Ishikawa (cell line): Measurements from ENCODE around the gene CCDC201.

ENCODE experiments used
- CEBPB ChIP-seq: IDR thresholded peaks from 2 replicates; pipeline ENCODE4 v1.6.1; 2012
- CREB1 ChIP-seq: IDR thresholded peaks from 2 replicates; pipeline ENCODE4 v1.6.1; 2012; ENCODE audit warnings: low read depth
- EGR1 ChIP-seq: IDR thresholded peaks from 2 replicates; pipeline ENCODE4 v1.6.1; 2012
- EP300 ChIP-seq: IDR thresholded peaks from 2 replicates; pipeline ENCODE4 v1.6.1; 2012; ENCODE audit warnings: borderline replicate concordance
- FOXM1 ChIP-seq: IDR thresholded peaks from 2 replicates; pipeline ENCODE4 v1.6.1; 2012; ENCODE audit warnings: low read depth, borderline replicate concordance
- NFIC ChIP-seq: IDR thresholded peaks from 2 replicates; pipeline ENCODE4 v1.6.1; 2012
- RAD21 ChIP-seq: IDR thresholded peaks from 2 replicates; pipeline ENCODE4 v1.6.1; 2012; ENCODE audit warnings: low read depth
- TAF1 ChIP-seq: IDR thresholded peaks from 2 replicates; pipeline ENCODE4 v1.6.1; 2012; ENCODE audit warnings: low read depth, mild to moderate bottlenecking
- TCF12 ChIP-seq: IDR thresholded peaks from 2 replicates; pipeline ENCODE4 v1.6.1; 2012; ENCODE audit warnings: low read depth
- TEAD4 ChIP-seq: IDR thresholded peaks from 2 replicates; pipeline ENCODE4 v1.6.1; 2012
- YY1 ChIP-seq: IDR thresholded peaks from 2 replicates; pipeline ENCODE4 v1.6.1; 2012; ENCODE audit warnings: low read depth
- ZBTB7A ChIP-seq: IDR thresholded peaks from 2 replicates; pipeline ENCODE4 v1.6.1; 2012; ENCODE audit warnings: low read depth
- TF ChIP-seq, protein P1 (sequence below): IDR thresholded peaks from 2 replicates; pipeline ENCODE4 v1.6.1; 2012
- TF ChIP-seq, protein P2 (sequence below): IDR thresholded peaks from 2 replicates; pipeline ENCODE4 v1.6.1; 2012
- TF ChIP-seq, protein P3 (sequence below): IDR thresholded peaks from 2 replicates; pipeline ENCODE4 v1.6.1; 2012; ENCODE audit warnings: low read depth, mild to moderate bottlenecking

The CCDC201 gene

DNA sequence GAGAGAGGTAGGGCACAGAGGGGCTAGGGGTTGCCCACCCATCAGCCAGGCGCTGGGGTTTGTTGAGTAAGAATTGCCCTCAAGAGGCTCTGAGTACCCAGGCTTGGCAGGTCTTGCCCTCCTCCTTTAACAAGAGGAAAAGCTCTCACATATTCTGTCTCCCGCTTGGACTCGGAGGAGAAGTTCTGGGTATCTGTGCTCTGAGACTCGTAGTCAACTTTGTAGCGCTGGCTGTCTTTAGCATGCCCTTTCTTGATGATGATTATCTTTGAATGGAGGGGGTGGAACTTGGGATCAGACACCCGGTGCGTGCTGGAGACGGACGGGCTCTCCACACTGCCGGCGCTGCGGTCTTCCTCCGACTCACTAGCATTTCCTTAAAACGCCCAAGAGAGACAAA is 44.2 kb upstream of the CCDC201 start:
- no peak for TF ChIP-seq EP300

DNA sequence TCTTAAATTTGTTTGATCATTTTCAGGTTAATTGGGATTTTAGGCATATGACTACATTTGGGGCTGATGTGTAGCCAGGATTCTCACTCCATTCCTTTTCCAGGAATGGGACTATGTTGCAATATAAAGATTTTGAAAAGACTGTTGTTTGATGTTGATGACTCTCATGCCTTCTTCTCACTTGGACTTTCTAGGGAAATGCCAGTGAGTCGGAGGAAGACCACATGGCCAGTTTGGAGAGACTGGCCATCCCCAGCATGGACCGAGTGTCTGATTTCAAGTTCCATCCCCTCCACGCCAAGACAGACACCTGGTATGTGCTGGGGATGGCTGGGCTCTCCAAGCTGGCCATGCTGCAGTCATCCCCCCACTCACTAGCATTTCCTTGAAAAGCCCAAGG is 42.7 kb upstream of the CCDC201 start:
- TF ChIP-seq FOXM1 (no peak), NFIC (no peak), TEAD4 (no peak), CREB1 (no peak), TCF12 (no peak), ZBTB7A (no peak), RAD21 (no peak)
- TF ChIP-seq, protein P1, sequence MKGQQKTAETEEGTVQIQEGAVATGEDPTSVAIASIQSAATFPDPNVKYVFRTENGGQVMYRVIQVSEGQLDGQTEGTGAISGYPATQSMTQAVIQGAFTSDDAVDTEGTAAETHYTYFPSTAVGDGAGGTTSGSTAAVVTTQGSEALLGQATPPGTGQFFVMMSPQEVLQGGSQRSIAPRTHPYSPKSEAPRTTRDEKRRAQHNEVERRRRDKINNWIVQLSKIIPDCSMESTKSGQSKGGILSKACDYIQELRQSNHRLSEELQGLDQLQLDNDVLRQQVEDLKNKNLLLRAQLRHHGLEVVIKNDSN: no peak
- TF ChIP-seq, protein P2, sequence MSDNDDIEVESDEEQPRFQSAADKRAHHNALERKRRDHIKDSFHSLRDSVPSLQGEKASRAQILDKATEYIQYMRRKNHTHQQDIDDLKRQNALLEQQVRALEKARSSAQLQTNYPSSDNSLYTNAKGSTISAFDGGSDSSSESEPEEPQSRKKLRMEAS: no peak

DNA sequence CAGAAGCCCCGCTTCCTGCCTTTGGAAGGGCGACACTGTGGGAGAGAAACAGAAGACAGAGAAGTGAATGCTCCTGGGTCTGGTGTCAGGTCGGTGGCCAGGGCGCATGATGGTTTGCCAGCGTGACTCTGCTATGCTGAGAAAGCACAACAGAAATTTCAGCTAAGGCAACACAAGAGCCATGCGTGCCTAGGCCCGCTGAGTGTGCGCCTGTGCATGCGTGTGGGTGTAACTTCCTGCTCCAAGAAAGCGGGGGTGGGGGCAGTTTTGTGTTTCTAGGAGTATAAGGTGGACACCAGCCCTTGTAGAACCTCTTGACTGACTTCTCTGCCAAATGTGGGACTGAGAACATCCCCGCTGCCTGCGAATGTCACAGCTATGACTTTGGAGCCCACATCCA is 42.0 kb upstream of the CCDC201 start:
- TF ChIP-seq FOXM1 (no peak), ZBTB7A (no peak), EGR1 (no peak), CEBPB (no peak), NFIC (no peak), YY1 (no peak)
- TF ChIP-seq, protein P2: no peak
- TF ChIP-seq, protein P1: no peak

DNA sequence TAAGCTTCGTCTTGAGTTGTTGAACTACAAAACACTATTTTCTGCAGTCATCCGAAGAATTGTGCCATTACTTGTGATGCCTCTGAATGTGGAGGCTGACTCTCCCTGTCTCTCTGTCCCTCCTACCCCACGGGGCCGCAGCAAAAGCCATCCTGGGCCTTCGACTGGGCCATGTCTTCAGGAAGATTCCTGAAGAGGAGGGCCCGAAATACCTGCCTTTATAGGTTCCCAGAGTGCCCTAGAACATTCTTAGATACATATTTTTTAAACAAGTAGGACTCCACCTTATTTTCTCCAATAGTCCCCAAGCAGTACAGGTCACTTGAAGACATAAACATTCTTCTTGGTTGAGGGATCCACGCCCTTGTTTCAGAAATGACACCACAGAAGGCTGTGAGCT is 40.1 kb upstream of the CCDC201 start:
- no peak for TF ChIP-seq TEAD4
- no peak for TF ChIP-seq TAF1

DNA sequence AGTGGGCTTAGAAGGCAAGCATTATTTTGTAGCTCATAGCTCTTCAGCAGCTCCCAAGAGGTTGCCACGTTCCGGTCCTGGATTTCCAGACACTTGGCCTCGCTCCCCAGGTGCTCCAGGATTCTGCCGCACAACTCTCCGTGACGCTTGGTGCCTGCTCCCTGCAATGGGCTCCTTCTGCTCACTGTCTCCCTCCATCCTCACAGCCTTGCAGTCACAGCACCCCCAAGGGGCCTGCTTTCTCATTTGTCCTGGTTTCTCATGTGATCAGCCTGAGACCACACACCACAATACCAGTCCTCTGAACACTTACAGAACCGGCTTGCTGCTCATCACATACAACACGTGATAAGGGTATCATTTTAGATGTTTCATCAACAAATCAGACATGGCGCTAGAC is 38.4 kb upstream of the CCDC201 start:
- TF ChIP-seq TEAD4 (no peak), CEBPB (no peak), TAF1 (no peak), TCF12 (no peak), ZBTB7A (no peak), EGR1 (no peak), FOXM1 (no peak), NFIC (no peak), YY1 (no peak), RAD21 (no peak)
- TF ChIP-seq, protein P2: no peak
- TF ChIP-seq, protein P3, sequence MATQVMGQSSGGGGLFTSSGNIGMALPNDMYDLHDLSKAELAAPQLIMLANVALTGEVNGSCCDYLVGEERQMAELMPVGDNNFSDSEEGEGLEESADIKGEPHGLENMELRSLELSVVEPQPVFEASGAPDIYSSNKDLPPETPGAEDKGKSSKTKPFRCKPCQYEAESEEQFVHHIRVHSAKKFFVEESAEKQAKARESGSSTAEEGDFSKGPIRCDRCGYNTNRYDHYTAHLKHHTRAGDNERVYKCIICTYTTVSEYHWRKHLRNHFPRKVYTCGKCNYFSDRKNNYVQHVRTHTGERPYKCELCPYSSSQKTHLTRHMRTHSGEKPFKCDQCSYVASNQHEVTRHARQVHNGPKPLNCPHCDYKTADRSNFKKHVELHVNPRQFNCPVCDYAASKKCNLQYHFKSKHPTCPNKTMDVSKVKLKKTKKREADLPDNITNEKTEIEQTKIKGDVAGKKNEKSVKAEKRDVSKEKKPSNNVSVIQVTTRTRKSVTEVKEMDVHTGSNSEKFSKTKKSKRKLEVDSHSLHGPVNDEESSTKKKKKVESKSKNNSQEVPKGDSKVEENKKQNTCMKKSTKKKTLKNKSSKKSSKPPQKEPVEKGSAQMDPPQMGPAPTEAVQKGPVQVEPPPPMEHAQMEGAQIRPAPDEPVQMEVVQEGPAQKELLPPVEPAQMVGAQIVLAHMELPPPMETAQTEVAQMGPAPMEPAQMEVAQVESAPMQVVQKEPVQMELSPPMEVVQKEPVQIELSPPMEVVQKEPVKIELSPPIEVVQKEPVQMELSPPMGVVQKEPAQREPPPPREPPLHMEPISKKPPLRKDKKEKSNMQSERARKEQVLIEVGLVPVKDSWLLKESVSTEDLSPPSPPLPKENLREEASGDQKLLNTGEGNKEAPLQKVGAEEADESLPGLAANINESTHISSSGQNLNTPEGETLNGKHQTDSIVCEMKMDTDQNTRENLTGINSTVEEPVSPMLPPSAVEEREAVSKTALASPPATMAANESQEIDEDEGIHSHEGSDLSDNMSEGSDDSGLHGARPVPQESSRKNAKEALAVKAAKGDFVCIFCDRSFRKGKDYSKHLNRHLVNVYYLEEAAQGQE: no peak
- TF ChIP-seq, protein P1: no peak

DNA sequence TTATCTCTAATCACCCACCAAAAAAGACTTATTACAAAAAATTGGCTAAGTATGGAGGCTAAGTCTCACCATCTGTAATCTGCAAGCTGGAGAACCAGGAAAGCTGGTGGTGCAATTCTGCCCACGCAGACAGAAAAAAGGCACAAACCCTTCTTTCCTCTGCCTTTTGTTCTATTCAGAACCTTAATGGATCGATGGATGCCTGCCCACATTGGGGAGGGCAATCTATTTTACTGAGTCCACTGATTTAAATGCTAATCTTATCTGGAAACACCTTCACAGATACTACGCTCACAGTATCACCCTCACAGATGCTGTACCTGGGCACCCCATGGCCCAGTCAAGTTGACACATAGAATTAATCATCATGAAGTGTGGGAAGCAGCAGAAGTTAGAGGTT is 38.0 kb upstream of the CCDC201 start:
- TF ChIP-seq EGR1 (no peak), ZBTB7A (no peak), EP300 (no peak), NFIC (no peak), FOXM1 (no peak), TEAD4 (no peak), YY1 (no peak), TAF1 (no peak)
- TF ChIP-seq, protein P3: no peak
- TF ChIP-seq, protein P1: no peak
- TF ChIP-seq, protein P2: no peak
